Transverse colon (tissue), 4 donors: ENCODE data around the gene GALNT9. TPM values are rescaled to one million over a fixed set of nuclear protein-coding genes. Genes with fewer than 3 reads are reported as not detected.

Source experiments
- DNase-seq: peaks from one replicate; pipeline ENCODE4 v3.0.0-alpha.2; 2019
- H3K27ac ChIP-seq, 4 donors: fragments of 200-600 bp; sonication (generic); 2 replicates each; pipeline ENCODE4 v1.5.1; 2016 to 2018; ENCODE audit warnings: inconsistent platforms in 4 of 4
- H3K27me3 ChIP-seq: fragments of 200-600 bp; sonication (generic); 2 replicates; pipeline ENCODE4 v1.5.1; 2017; ENCODE audit warnings: inconsistent platforms
- H3K36me3 ChIP-seq, 4 donors: fragments of 200-600 bp; sonication (generic); 2 replicates each; pipeline ENCODE4 v1.5.1; 2017 to 2019; ENCODE audit warnings: inconsistent platforms in 4 of 4
- H3K4me1 ChIP-seq, 4 donors: fragments of 200-600 bp; sonication (generic); 2 replicates each; pipeline ENCODE4 v1.5.1; 2017 to 2020; ENCODE audit warnings: inconsistent platforms in 4 of 4
- H3K4me3 ChIP-seq, 4 donors: fragments of 200-600 bp; sonication (generic); 1 replicate in 1 of 4; 2 replicates in 3 of 4; pipeline versions ENCODE4 v1.5.1 to v1.6.1; 2017 to 2019; ENCODE audit warnings: inconsistent platforms in 4 of 4
- H3K9me3 ChIP-seq, 2 donors: fragments of 200-600 bp; sonication (generic); 2 replicates each; pipeline ENCODE4 v1.5.1; 2017 to 2019; ENCODE audit warnings: inconsistent platforms in 2 of 2
- CTCF ChIP-seq, 5 experiments: fragments of 200-600 bp in 3 of 5; fragments of 450-650 bp in 2 of 5; sonication (generic) in 3 of 5; IDR thresholded peaks; 1 replicate in 2 of 5; 2 replicates in 3 of 5; pipeline ENCODE4 v1.5.1; 2016 to 2017; ENCODE audit warnings: antibody characterized with exemption in 5 of 5, inconsistent platforms in 3 of 5, mild to moderate bottlenecking in 2 of 5, moderate library complexity in 1 of 5
- EP300 ChIP-seq: sonication (generic); formaldehyde crosslinking; IDR thresholded peaks from one replicate; pipeline ENCODE4 v1.6.1; 2017; ENCODE audit warnings: antibody characterized with exemption, low read depth
- POLR2A ChIP-seq: fragments of 450-650 bp; IDR thresholded peaks from one replicate; pipeline ENCODE4 v1.6.1; 2016; ENCODE audit warnings: antibody characterized with exemption, mild to moderate bottlenecking, moderate library complexity
- POLR2AphosphoS5 ChIP-seq, 3 donors: sonication (generic); formaldehyde crosslinking; IDR thresholded peaks; one replicate each; pipeline ENCODE4 v1.6.1; 2016; ENCODE audit warnings: antibody characterized with exemption in 3 of 3
- WGBS, 2 donors: methylation state at CpG; one replicate each; pipeline ENCODE4 v1.1.5; 2018; ENCODE audit warnings: low coverage in 1 of 2; 5-methylcytosine and 5-hydroxymethylcytosine counted together
- in situ Hi-C, 4 donors: fragments of 200-750 bp; cut with MboI; loops; one replicate each; pipeline versions ENCODE4 v1.15.0 to v1.15.1; 2017; ENCODE audit warnings: low sequenced_read_pairs in 3 of 4, low pct_ligation_motif_present in 1 of 4, low pct_unique_long_range_greater_than_20kb in 1 of 4
- intact Hi-C: fragments of 100-400 bp; cut with DNase I; formaldehyde crosslinking; loops from one replicate; pipeline ENCODE4 v1.15.1; 2023; ENCODE audit warnings: low total_unique reads
- total RNA-seq, 4 donors: library from RNA; depleted of rRNA; stranded (reverse); fragments of >200 nt; gene quantifications; one replicate each; pipeline ENCODE4 v1.1.0, GENCODE V29; 2016

The GALNT9 gene
- total RNA-seq, 4 donors from 2014 or later, result 0.82 to 4.5 TPM; not detected in 2

- DNase-seq, result no peak
- in situ Hi-C loops (no loop called here), intact Hi-C loops (loop anchor here (10.0 kb wide), 1 partner anchor 624 kb away; the partner anchor contains the start of gene GOLGA3)
- no peaks in the 10 kb centered on the region for H3K36me3 ChIP-seq
- TF ChIP-seq POLR2A, result no peak
- TF ChIP-seq EP300, result no peak
- TF ChIP-seq CTCF (IDR thresholded peaks at IDR 0.05), result no peak
- TF ChIP-seq POLR2AphosphoS5 (IDR thresholded peaks at IDR 0.05), result no peak
- H3K4me1 ChIP-seq, result peaks cover 0 to 8% (median 4%) of the 10 kb centered on the region in 4 donors
- H3K9me3 ChIP-seq, result no peaks in the 10 kb centered on the region
- H3K4me3 ChIP-seq, result no peak overlapping the region
- no peak overlapping the region for H3K27ac ChIP-seq
- peaks cover 32% of the 10 kb centered on the region for H3K27me3 ChIP-seq
- WGBS, 2 donors, result 81% methylated on average over 19 of the region's 19 CpGs; no CpG with 5 or more reads in 1 of the 2 donors
Measured at GRCh38 chr12:132200800-132201199, 128.6 kb downstream of the GALNT9 start.

- no peak for TF ChIP-seq EP300
- no peak for TF ChIP-seq POLR2A
- no peak for TF ChIP-seq CTCF (IDR thresholded peaks at IDR 0.05)
- TF ChIP-seq POLR2AphosphoS5 (IDR thresholded peaks at IDR 0.05), result no peak
Measured at GRCh38 chr12:132199526-132200319, 129.7 kb downstream of the GALNT9 start.

GRCh38 chr12:132199101-132199500 lies 130.3 kb downstream of the GALNT9 start:
- H3K27me3 ChIP-seq, result peaks cover 15% of the 10 kb centered on the region
- no peak overlapping the region for H3K27ac ChIP-seq
- no peaks in the 10 kb centered on the region for H3K36me3 ChIP-seq
- 79% methylated on average over 18 of the region's 18 CpGs; no CpG with 5 or more reads in 1 of the 2 donors for WGBS, 2 donors
- peaks cover 0 to 3% of the 10 kb centered on the region in 2 donors for H3K9me3 ChIP-seq
- no peak overlapping the region for H3K4me3 ChIP-seq
- in situ Hi-C loops, result no loop called here
- intact Hi-C loops, result no loop called here
- no peak for TF ChIP-seq POLR2A
- no peak for TF ChIP-seq EP300
- TF ChIP-seq CTCF (IDR thresholded peaks at IDR 0.05), result no peak
- no peak for TF ChIP-seq POLR2AphosphoS5 (IDR thresholded peaks at IDR 0.05)
- H3K4me1 ChIP-seq, result no peaks in the 10 kb centered on the region
- DNase-seq, result no peak

More at GRCh38 chr12:132199526-132200319, 129.7 kb downstream of the GALNT9 start:
- Histone ChIP-seq H3K27ac (no peak overlapping the region), H3K4me1 (peaks cover 0 to under 1% (median 0%) of the 10 kb centered on the region in 4 donors), H3K27me3 (peaks cover 22% of the 10 kb centered on the region), H3K4me3 (no peak overlapping the region), H3K36me3 (no peaks in the 10 kb centered on the region), H3K9me3 (no peaks in the 10 kb centered on the region)
- WGBS, 2 donors, result 72% methylated on average over 21 of the region's 24 CpGs; no CpG with 5 or more reads in 1 of the 2 donors
- in situ Hi-C loops (no loop called here), intact Hi-C loops (loop anchor here (10.0 kb wide), 1 partner anchor 625 kb away; the partner anchor contains the start of gene GOLGA3)
- no peak for DNase-seq

- H3K4me3 ChIP-seq, result no peak overlapping the region
- intact Hi-C loops, result no loop called here
- H3K27me3 ChIP-seq, result peaks cover 2% of the 10 kb centered on the region
- H3K27ac ChIP-seq, result no peak overlapping the region
- no peaks in the 10 kb centered on the region for H3K4me1 ChIP-seq
- in situ Hi-C loops, result no loop called here
- DNase-seq, result no peak
- H3K36me3 ChIP-seq, result no peaks in the 10 kb centered on the region
- H3K9me3 ChIP-seq, result peaks cover 0 to 3% of the 10 kb centered on the region in 2 donors
- 85% methylated on average over 18 of the region's 44 CpGs; no CpG with 5 or more reads in 1 of the 2 donors for WGBS, 2 donors
- no peak for TF ChIP-seq CTCF (IDR thresholded peaks at IDR 0.05)
- no peak for TF ChIP-seq POLR2AphosphoS5 (IDR thresholded peaks at IDR 0.05)
- no peak for TF ChIP-seq POLR2A
- no peak for TF ChIP-seq EP300
Measured at GRCh38 chr12:132197581-132198354, 131.6 kb downstream of the GALNT9 start.
